Naive B cell (primary cell): Measurements from ENCODE around the gene C6orf15. TPM values are rescaled to one million over a fixed set of nuclear protein-coding genes. Genes with fewer than 3 reads are reported as not detected.

Source experiments
- ATAC-seq, 2 donors: fragments of 150-1000 bp; cut with Tn5 transposase; 2 replicates each; pipeline ENCODE4 v1.10.0; 2021; ENCODE audit warnings: low read depth in 2 of 2, mild to moderate bottlenecking in 2 of 2, moderate library complexity in 2 of 2
- DNase-seq: peaks from one replicate; pipeline ENCODE4 v3.0.0; 2022
- H3K27ac Mint-ChIP-seq, 6 donors: one replicate each; pipeline ENCODE4 v1.8.0; 2020 to 2022; ENCODE audit warnings: mild to moderate bottlenecking in 6 of 6, mixed read lengths in 6 of 6, moderate library complexity in 5 of 6, inconsistent platforms in 2 of 6
- H3K27me3 Mint-ChIP-seq, 3 donors: one replicate each; pipeline ENCODE4 v1.8.0; 2021 to 2022; ENCODE audit warnings: mixed read lengths in 3 of 3, mild to moderate bottlenecking in 1 of 3
- H3K36me3 Mint-ChIP-seq, 2 donors: one replicate each; pipeline ENCODE4 v1.8.0; 2020 to 2022; ENCODE audit warnings: mixed read lengths in 2 of 2, inconsistent platforms in 1 of 2, mild to moderate bottlenecking in 1 of 2
- H3K4me1 Mint-ChIP-seq, 3 donors: one replicate each; pipeline ENCODE4 v1.8.0; 2020 to 2022; ENCODE audit warnings: mixed read lengths in 3 of 3, inconsistent platforms in 1 of 3, mild to moderate bottlenecking in 1 of 3, moderate library complexity in 1 of 3
- H3K4me3 Mint-ChIP-seq, 8 donors: one replicate each; pipeline ENCODE4 v1.8.0; 2020 to 2022; ENCODE audit warnings: mild to moderate bottlenecking in 8 of 8, mixed read lengths in 8 of 8, moderate library complexity in 8 of 8, inconsistent platforms in 2 of 8
- H3K9me3 Mint-ChIP-seq, 7 donors: one replicate each; pipeline ENCODE4 v1.8.0; 2020 to 2022; ENCODE audit warnings: mixed read lengths in 7 of 7, mild to moderate bottlenecking in 5 of 7, inconsistent platforms in 2 of 7, moderate library complexity in 1 of 7
- polyA plus RNA-seq, 6 donors: library from polyadenylated mRNA; unstranded; fragments of 300-500 nt; fragmentation: Illumina TruSeq; gene quantifications; one replicate each; pipeline ENCODE4 v1.2.3, GENCODE V29; 2021; ENCODE audit warnings: low read depth in 6 of 6

C6orf15 gene
- polyA plus RNA-seq, 6 donors from 2014 or later, result not detected

- DNase-seq (no peak), ATAC-seq (no peak)
- Mint-ChIP-seq H3K36me3 (no peaks in the 10 kb centered on the region), H3K4me3 (no peak overlapping the region), H3K4me1 (peaks cover 10 to 22% (median 12%) of the 10 kb centered on the region in 3 donors), H3K27me3 (peaks cover 21 to 75% (median 65%) of the 10 kb centered on the region in 3 donors), H3K27ac (no peak overlapping the region), H3K9me3 (peaks cover 0 to 2% (median 0%) of the 10 kb centered on the region in 7 donors)
These were observed 1.6 kb upstream of the C6orf15 start for GRCh38 chr6:31113861-31114540.

- DNase-seq, result no peak
These were observed 663 bp downstream of the C6orf15 start for GRCh38 chr6:31111712-31112111.

GRCh38 chr6:31110825-31111582 lies 1.4 kb downstream of the C6orf15 start:
- no peak overlapping the region for H3K27ac Mint-ChIP-seq
- peaks cover 10 to 19% (median 12%) of the 10 kb centered on the region in 3 donors for H3K4me1 Mint-ChIP-seq
- no peak overlapping the region for H3K4me3 Mint-ChIP-seq
- H3K27me3 Mint-ChIP-seq, result peaks cover 21 to 48% (median 45%) of the 10 kb centered on the region in 3 donors
- no peak for DNase-seq
- ATAC-seq, result no peak
- H3K36me3 Mint-ChIP-seq, result no peaks in the 10 kb centered on the region
- H3K9me3 Mint-ChIP-seq, result peaks cover 0 to 2% (median 0%) of the 10 kb centered on the region in 7 donors

More at GRCh38 chr6:31111712-31112111, 663 bp downstream of the C6orf15 start:
- peaks cover 0 to 2% (median 0%) of the 10 kb centered on the region in 7 donors for H3K9me3 Mint-ChIP-seq
- no peaks in the 10 kb centered on the region for H3K36me3 Mint-ChIP-seq
- H3K4me3 Mint-ChIP-seq, result no peak overlapping the region
- H3K27ac Mint-ChIP-seq, result peak overlapping the region in 1 of 6 donors; percentile 66
- ATAC-seq, result no peak
- peaks cover 10 to 19% (median 12%) of the 10 kb centered on the region in 3 donors for H3K4me1 Mint-ChIP-seq
- peaks cover 21 to 53% (median 52%) of the 10 kb centered on the region in 3 donors for H3K27me3 Mint-ChIP-seq

- H3K9me3 Mint-ChIP-seq, result peaks cover 0 to 2% (median 0%) of the 10 kb centered on the region in 7 donors
- H3K27me3 Mint-ChIP-seq, result peaks cover 17 to 26% (median 22%) of the 10 kb centered on the region in 3 donors
- no peaks in the 10 kb centered on the region for H3K36me3 Mint-ChIP-seq
- H3K4me3 Mint-ChIP-seq, result no peak overlapping the region
- ATAC-seq (no peak), DNase-seq (no peak)
- peaks cover 0 to 6% (median 0%) of the 10 kb centered on the region in 3 donors for H3K4me1 Mint-ChIP-seq
- no peak overlapping the region for H3K27ac Mint-ChIP-seq
These were observed 5.3 kb downstream of the C6orf15 start for GRCh38 chr6:31107052-31107451.

GRCh38 chr6:31103136-31103535 lies 9.2 kb downstream of the C6orf15 start:
- Mint-ChIP-seq H3K27ac (no peak overlapping the region), H3K4me1 (no peaks in the 10 kb centered on the region), H3K27me3 (peaks cover 0 to 6% (median 4%) of the 10 kb centered on the region in 3 donors), H3K36me3 (no peaks in the 10 kb centered on the region), H3K9me3 (no peaks in the 10 kb centered on the region), H3K4me3 (no peak overlapping the region)
- DNase-seq (no peak), ATAC-seq (no peak)

GRCh38 chr6:31098449-31098938 lies 13.9 kb downstream of the C6orf15 start:
- Mint-ChIP-seq H3K4me3 (no peak overlapping the region), H3K9me3 (no peaks in the 10 kb centered on the region), H3K36me3 (no peaks in the 10 kb centered on the region), H3K27me3 (peaks cover 0 to 6% (median 4%) of the 10 kb centered on the region in 3 donors), H3K4me1 (peaks cover 16 to 23% (median 23%) of the 10 kb centered on the region in 3 donors), H3K27ac (peak overlapping the region in 1 of 6 donors; percentile 49)
- DNase-seq (no peak), ATAC-seq (no peak)

- Mint-ChIP-seq H3K4me3 (no peak overlapping the region), H3K4me1 (peaks cover 16 to 25% (median 23%) of the 10 kb centered on the region in 3 donors), H3K36me3 (no peaks in the 10 kb centered on the region), H3K9me3 (no peaks in the 10 kb centered on the region), H3K27me3 (peaks cover 0 to 6% (median 0%) of the 10 kb centered on the region in 3 donors), H3K27ac (no peak overlapping the region)
- DNase-seq, result no peak
- ATAC-seq, result no peak
These were observed 15.7 kb downstream of the C6orf15 start for GRCh38 chr6:31096656-31097055.

- H3K4me1 Mint-ChIP-seq, result peaks cover 16 to 25% (median 23%) of the 10 kb centered on the region in 3 donors
- H3K27me3 Mint-ChIP-seq, result peaks cover 0 to 6% (median 0%) of the 10 kb centered on the region in 3 donors
- no peak overlapping the region for H3K4me3 Mint-ChIP-seq
These were observed 16.2 kb downstream of the C6orf15 start for GRCh38 chr6:31096215-31096614.

GRCh38 chr6:31094389-31094881 lies 17.9 kb downstream of the C6orf15 start:
- peak overlapping the region in 7 of 8 donors; percentile 30 to 88 (median 77) for H3K4me3 Mint-ChIP-seq
- H3K27ac Mint-ChIP-seq, result peak overlapping the region in 5 of 6 donors; percentile 20 to 88 (median 87)
- peaks cover 16 to 25% (median 23%) of the 10 kb centered on the region in 3 donors for H3K4me1 Mint-ChIP-seq
- ATAC-seq (peak; percentile 84 to 90), DNase-seq (peak; percentile 31)
- no peaks in the 10 kb centered on the region for H3K9me3 Mint-ChIP-seq
- H3K36me3 Mint-ChIP-seq, result no peaks in the 10 kb centered on the region
- H3K27me3 Mint-ChIP-seq, result no peaks in the 10 kb centered on the region

More at GRCh38 chr6:31096215-31096614, 16.2 kb downstream of the C6orf15 start:
- DNase-seq, result no peak
- ATAC-seq, result no peak
- H3K36me3 Mint-ChIP-seq, result no peaks in the 10 kb centered on the region
- peak overlapping the region in 1 of 6 donors; percentile 5 for H3K27ac Mint-ChIP-seq
- H3K9me3 Mint-ChIP-seq, result no peaks in the 10 kb centered on the region

GRCh38 chr6:31092769-31093505 lies 19.4 kb downstream of the C6orf15 start:
- no peaks in the 10 kb centered on the region for H3K36me3 Mint-ChIP-seq
- no peaks in the 10 kb centered on the region for H3K9me3 Mint-ChIP-seq
- DNase-seq (no peak), ATAC-seq (no peak)
- H3K4me3 Mint-ChIP-seq, result no peak overlapping the region
- H3K27ac Mint-ChIP-seq, result peak overlapping the region in 1 of 6 donors; percentile 49
- H3K4me1 Mint-ChIP-seq, result peaks cover 16 to 25% (median 23%) of the 10 kb centered on the region in 3 donors
- no peaks in the 10 kb centered on the region for H3K27me3 Mint-ChIP-seq

- no peaks in the 10 kb centered on the region for H3K36me3 Mint-ChIP-seq
- ATAC-seq (no peak), DNase-seq (no peak)
- H3K27me3 Mint-ChIP-seq, result peaks cover 0 to 6% (median 5%) of the 10 kb centered on the region in 3 donors
- H3K4me3 Mint-ChIP-seq, result no peak overlapping the region
- no peaks in the 10 kb centered on the region for H3K9me3 Mint-ChIP-seq
- peaks cover 23 to 25% (median 23%) of the 10 kb centered on the region in 3 donors for H3K4me1 Mint-ChIP-seq
- peak overlapping the region in 1 of 6 donors; percentile 59 for H3K27ac Mint-ChIP-seq
These were observed 20.1 kb downstream of the C6orf15 start for GRCh38 chr6:31092238-31092637.

- ATAC-seq (no peak), DNase-seq (no peak)
- Mint-ChIP-seq H3K4me3 (no peak overlapping the region), H3K27ac (no peak overlapping the region), H3K9me3 (no peaks in the 10 kb centered on the region), H3K4me1 (peaks cover 23 to 24% (median 23%) of the 10 kb centered on the region in 3 donors), H3K27me3 (peaks cover 0 to 7% (median 6%) of the 10 kb centered on the region in 3 donors), H3K36me3 (no peaks in the 10 kb centered on the region)
These were observed 20.7 kb downstream of the C6orf15 start for GRCh38 chr6:31091680-31092079.

- H3K27me3 Mint-ChIP-seq, result peaks cover 0 to 7% (median 6%) of the 10 kb centered on the region in 3 donors
- ATAC-seq (no peak), DNase-seq (no peak)
- no peaks in the 10 kb centered on the region for H3K36me3 Mint-ChIP-seq
- peak overlapping the region in 1 of 6 donors; percentile 57 for H3K27ac Mint-ChIP-seq
- no peaks in the 10 kb centered on the region for H3K9me3 Mint-ChIP-seq
- peaks cover 21 to 23% (median 21%) of the 10 kb centered on the region in 3 donors for H3K4me1 Mint-ChIP-seq
- no peak overlapping the region for H3K4me3 Mint-ChIP-seq
These were observed 21.4 kb downstream of the C6orf15 start for GRCh38 chr6:31090973-31091364.
